HTERT RPE-1 (cell line): Measurements from ENCODE around the gene SCUBE2.

Experiments
- in situ Hi-C: fragments of 300-500 bp; cut with MboI; formaldehyde crosslinking; loops from 4 replicates; pipeline ENCODE4 v1.14.3; 2020; ENCODE audit warnings: low sequenced_read_pairs

Gene SCUBE2

GRCh38 chr11:9091044-9091922, at the start of gene SCUBE2:
SCUBE2 (minus strand) TSS chr11:9091599; CDS start chr11:9091528, 71 bp downstream.
- in situ Hi-C loops: no loop called here

- in situ Hi-C loops: no loop called here
Measured at GRCh38 chr11:9141186-9141585, 49.8 kb upstream of the SCUBE2 start.

GRCh38 chr11:9139628-9140357, 48.4 kb upstream of the SCUBE2 start:
- in situ Hi-C loops: no loop called here

- in situ Hi-C loops: no loop called here
Measured at GRCh38 chr11:9138612-9139579, 47.5 kb upstream of the SCUBE2 start.

GRCh38 chr11:9138133-9138453, 46.7 kb upstream of the SCUBE2 start:
- in situ Hi-C loops: no loop called here

- in situ Hi-C loops: no loop called here
Measured at GRCh38 chr11:9137293-9138132, 46.1 kb upstream of the SCUBE2 start.

- in situ Hi-C loops: no loop called here
Measured at GRCh38 chr11:9136741-9137140, 45.3 kb upstream of the SCUBE2 start.

GRCh38 chr11:9133956-9134355, 42.6 kb upstream of the SCUBE2 start:
- in situ Hi-C loops: no loop called here

- in situ Hi-C loops: no loop called here
Measured at GRCh38 chr11:9132203-9132878, 40.9 kb upstream of the SCUBE2 start.

- in situ Hi-C loops: no loop called here
Measured at GRCh38 chr11:9130297-9130696, 38.9 kb upstream of the SCUBE2 start.

GRCh38 chr11:9126636-9127035, 35.2 kb upstream of the SCUBE2 start:
- in situ Hi-C loops: no loop called here

GRCh38 chr11:9125185-9125886, 33.9 kb upstream of the SCUBE2 start:
- in situ Hi-C loops: no loop called here

- in situ Hi-C loops: no loop called here
Measured at GRCh38 chr11:9123595-9124304, 32.4 kb upstream of the SCUBE2 start.

GRCh38 chr11:9121469-9121796, 30.0 kb upstream of the SCUBE2 start:
- in situ Hi-C loops: no loop called here

GRCh38 chr11:9120664-9121468, 29.5 kb upstream of the SCUBE2 start:
- in situ Hi-C loops: no loop called here

- in situ Hi-C loops: no loop called here
Measured at GRCh38 chr11:9118277-9118676, 26.9 kb upstream of the SCUBE2 start.

- in situ Hi-C loops: no loop called here
Measured at GRCh38 chr11:9112075-9112474, 20.7 kb upstream of the SCUBE2 start.
